C4-2B (cell line): ENCODE results near the gene UPK3BL2.
"Not testable (repeated sequence)": the region's sequence is repeated elsewhere in the genome, so short reads cannot be mapped to it uniquely, and the experiment has no call there.

ENCODE experiments used
- CTCF ChIP-seq: fragments of 450-650 bp; conservative IDR thresholded peaks from 2 replicates; pipeline ENCODE4 v1.5.1; 2017; ENCODE audit warnings: mild to moderate bottlenecking
- ZFX ChIP-seq: fragments of 450-650 bp; IDR thresholded peaks from 2 replicates; pipeline ENCODE4 v1.6.1; 2017

DNA sequence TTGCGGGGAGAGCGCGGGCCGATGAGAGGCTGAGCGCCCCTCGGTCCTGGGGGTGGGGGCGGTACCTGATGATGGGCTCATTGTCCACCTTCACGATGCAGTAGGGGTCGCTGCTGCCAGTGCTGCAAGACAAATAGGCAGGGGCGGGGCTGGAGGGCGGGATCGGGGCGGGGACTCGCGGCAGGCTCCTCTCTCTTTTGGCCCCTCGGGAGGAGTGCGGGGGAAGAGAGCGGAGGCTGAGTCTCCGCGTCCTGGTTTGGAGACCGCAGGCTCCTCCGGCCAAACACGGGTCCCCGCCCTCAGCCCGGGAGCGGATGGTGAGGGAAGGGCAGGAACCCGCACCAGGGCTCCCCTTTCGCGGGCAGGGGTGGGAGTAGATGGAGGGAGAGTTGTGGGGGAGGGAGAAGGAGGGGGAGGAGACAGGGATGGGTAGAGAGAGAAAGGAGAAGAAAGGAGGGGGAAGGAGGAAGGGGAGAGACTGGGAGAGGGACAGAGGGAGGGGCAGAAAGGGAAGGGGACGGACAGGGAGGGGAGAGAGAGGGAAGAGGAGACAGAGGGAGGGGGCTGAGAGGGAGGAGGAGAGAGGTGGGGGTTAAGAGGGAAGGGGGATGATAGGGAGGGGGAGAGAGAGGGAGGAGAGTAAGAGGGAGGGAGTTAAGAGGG is 31.5 kb downstream of the UPK3BL2 start:
- not testable (repeated sequence) for TF ChIP-seq CTCF, ZFX
